GM12878 (cell line): ENCODE results near the gene PHB1. TPM values are rescaled to one million over a fixed set of nuclear protein-coding genes. Genes with fewer than 3 reads are reported as not detected.

Experiments used
- ATAC-seq: fragments of 200-7000 bp; cut with Tn5 transposase; 3 replicates; pipeline ENCODE4 v1.9.1; 2020; ENCODE audit warnings: mild to moderate bottlenecking, moderate library complexity
- BruUV-seq: library from RNA; stranded (reverse); fragments of 400-500 nt; replicated peaks from 2 replicates; lab custom pipeline; 2021; lab: Mats Ljungman, UMichigan
- CTCF ChIA-PET: fragments of 300-600 bp; sonication (Branson Sonifier 250); formaldehyde crosslinking; extraction: SDS; loops from one replicate; lab custom pipeline; 2021; ENCODE audit warnings: inconsistent platforms; lab: Yijun Ruan, JAX
- POLR2A ChIA-PET: fragments of 350-600 bp; formaldehyde crosslinking; extraction: SDS; loops from one replicate; lab custom pipeline; 2021; ENCODE audit warnings: inconsistent platforms; lab: Charles Lee
- RAD21 ChIA-PET: fragments of 300-600 bp; sonication (Branson Sonifier 250); formaldehyde crosslinking; loops from one replicate; lab custom pipeline; 2023; ENCODE audit warnings: antibody characterized with exemption; ENCODE audit not compliant: unreplicated experiment; lab: Charles Lee
- SMC1A ChIA-PET: fragments of 300-600 bp; sonication (Branson Sonifier 250); formaldehyde crosslinking; loops from one replicate; lab custom pipeline; 2023; ENCODE audit not compliant: unreplicated experiment, uncharacterized antibody; lab: Charles Lee
- DNase-seq: peaks from one replicate; pipeline ENCODE4 v3.0.0-alpha.2; 2011; ENCODE audit warnings: low read depth, low spot score
- FAIRE-seq: peaks from 3 replicates; lab custom pipeline; 2011; peaks lifted over from hg19 to GRCh38; lab: Jason Lieb, UNC
- H2AFZ ChIP-seq: 2 replicates; pipeline ENCODE4 v1.6.0; 2011; ENCODE audit warnings: low read depth, low read length, control low read depth; ENCODE audit not compliant: control insufficient read depth
- H3K27ac ChIP-seq: 2 replicates; pipeline ENCODE4 v1.5.1; 2011; ENCODE audit warnings: control low read depth; ENCODE audit not compliant: control insufficient read depth, insufficient read depth
- H3K27me3 ChIP-seq, 2 experiments: replicated peaks in 1 of 2; 2 replicates each; pipeline versions ENCODE4 v1.6.0 to v1.6.1; 2011; ENCODE audit warnings: low read length in 1 of 2; ENCODE audit not compliant: control insufficient read depth in 2 of 2, insufficient read depth in 2 of 2
- H3K36me3 ChIP-seq, 2 experiments: 2 replicates each; pipeline ENCODE4 v1.5.1; 2011; ENCODE audit warnings: low read length in 1 of 2; ENCODE audit not compliant: control insufficient read depth in 2 of 2, insufficient read depth in 2 of 2
- H3K4me1 ChIP-seq: 2 replicates; pipeline ENCODE4 v1.6.1; 2011; ENCODE audit warnings: mild to moderate bottlenecking, low read length, moderate library complexity, mixed read lengths; ENCODE audit not compliant: control insufficient read depth, insufficient read depth
- H3K4me2 ChIP-seq: 2 replicates; pipeline ENCODE4 v1.6.0; 2011; ENCODE audit warnings: control low read depth; ENCODE audit not compliant: control insufficient read depth, insufficient read depth
- H3K4me3 ChIP-seq: fragments of 200-600 bp; sonication (generic); 2 replicates; pipeline ENCODE4 v1.5.1; 2016
- H3K79me2 ChIP-seq: 2 replicates; pipeline ENCODE4 v1.6.0; 2011; ENCODE audit warnings: low read length; ENCODE audit not compliant: control insufficient read depth, insufficient read depth
- H3K9ac ChIP-seq: 2 replicates; pipeline ENCODE4 v1.8.0; 2011; ENCODE audit warnings: low read length, control low read depth, mixed read lengths; ENCODE audit not compliant: control insufficient read depth, insufficient read depth
- H3K9me3 ChIP-seq: replicated peaks from 3 replicates; pipeline ENCODE4 v1.5.1; 2011; ENCODE audit warnings: mild to moderate bottlenecking, low read length; ENCODE audit not compliant: control insufficient read depth, insufficient read depth
- H4K20me1 ChIP-seq: 2 replicates; pipeline ENCODE4 v1.6.0; 2011; ENCODE audit not compliant: control insufficient read depth, insufficient read depth
- CHD2 ChIP-seq: IDR thresholded peaks from 2 replicates; pipeline ENCODE4 v1.6.1; 2011; ENCODE audit warnings: low read depth, low read length, improper control_type of control experiment, borderline replicate concordance
- NBN ChIP-seq: fragments of 450-650 bp; IDR thresholded peaks from 2 replicates; pipeline ENCODE4 v1.6.1; 2016
- PML ChIP-seq: IDR thresholded peaks from 2 replicates; pipeline ENCODE4 v1.6.1; 2012; ENCODE audit warnings: low read length, inconsistent platforms
- POLR2AphosphoS5 ChIP-seq: IDR thresholded peaks from 2 replicates; pipeline ENCODE4 v1.6.1; 2011; ENCODE audit warnings: mild to moderate bottlenecking, low read length, inconsistent platforms
- RUNX3 ChIP-seq: IDR thresholded peaks from 2 replicates; pipeline ENCODE4 v1.6.1; 2012; ENCODE audit warnings: low read length, inconsistent platforms
- SMAD5 ChIP-seq: IDR thresholded peaks from 2 replicates; pipeline ENCODE4 v1.6.1; 2016; ENCODE audit warnings: antibody characterized with exemption, low read depth
- SREBF1 ChIP-seq: IDR thresholded peaks from 2 replicates; pipeline ENCODE4 v1.6.1; 2012; ENCODE audit warnings: mild to moderate bottlenecking, low read length
- TAF1 ChIP-seq: IDR thresholded peaks from 2 replicates; pipeline ENCODE4 v1.6.1; 2011; ENCODE audit warnings: mild to moderate bottlenecking, low read depth, low read length, borderline replicate concordance
- TBL1XR1 ChIP-seq: IDR thresholded peaks from 2 replicates; pipeline ENCODE4 v1.6.1; 2012; ENCODE audit warnings: low read depth, low read length, improper control_type of control experiment
- TCF3 ChIP-seq: IDR thresholded peaks from 2 replicates; pipeline ENCODE4 v1.6.1; 2012; ENCODE audit warnings: low read depth, mild to moderate bottlenecking, low read length, borderline replicate concordance; ENCODE audit not compliant: insufficient read depth
- TCF7 ChIP-seq: IDR thresholded peaks from 2 replicates; pipeline ENCODE4 v1.6.1; 2014; ENCODE audit warnings: antibody characterized with exemption, borderline replicate concordance
- WGBS: methylation state at CpG from one replicate; pipeline ENCODE4 v1.1.6; 2016; ENCODE audit warnings: low lambda C conversion rate; ENCODE audit not compliant: insufficient replicate concordance, insufficient coverage; ENCODE audit errors: missing lambda C conversion rate; 5-methylcytosine and 5-hydroxymethylcytosine counted together
- in situ Hi-C: fragments of 300-500 bp; cut with MboI; formaldehyde crosslinking; loops from 9 replicates; pipeline ENCODE4 v1.14.3; 2018; ENCODE audit warnings: mixed read lengths
- intact Hi-C: fragments of 100-400 bp; cut with micrococcal nuclease; formaldehyde crosslinking; loops from one replicate; pipeline ENCODE4 v1.14.2; 2022; ENCODE audit not compliant: unreplicated experiment
- polyA plus RNA-seq, 11 experiments: library from polyadenylated mRNA; depleted of rRNA in 4 of 11; unstranded in 6 of 11; stranded (reverse) in 5 of 11; fragments of >200 nt; fragmentation: Nextera tagmentation in 4 of 11; fragmentation: Illumina TruSeq in 1 of 11; extraction: Ambion mirVana in 4 of 11; extraction: Trizol in 1 of 11; gene quantifications; 1 replicate in 1 of 11; 2 replicates in 10 of 11; pipeline versions ENCODE4 v1.2.1 to v1.2.3, GENCODE V29; 2011 to 2016; ENCODE audit warnings: inconsistent platforms in 2 of 11, missing spikeins in 2 of 11, low read depth in 1 of 11
- total RNA-seq, 4 experiments: library from RNA; depleted of rRNA in 3 of 4; stranded (reverse); fragments of >200 nt in 3 of 4; fragmentation: Illumina TruSeq in 1 of 4; extraction: Trizol in 1 of 4; gene quantifications; 2 replicates each; pipeline versions ENCODE4 v1.2.1 to v1.2.3, GENCODE V29; 2013 to 2021
- TF ChIP-seq, protein P1 (sequence below): IDR thresholded peaks from 2 replicates; pipeline ENCODE4 v1.6.1; 2012; ENCODE audit warnings: low read length, inconsistent platforms
- TF ChIP-seq, protein P2 (sequence below): IDR thresholded peaks from 2 replicates; pipeline ENCODE4 v1.6.1; 2011; ENCODE audit warnings: borderline replicate concordance, low read depth, mild to moderate bottlenecking, moderate library complexity, low read length; ENCODE audit not compliant: insufficient read depth, poor library complexity, severe bottlenecking

PHB1 gene
- total and polyA plus RNA-seq, 10 of the 15 experiments (the other 5 are each of a cell fraction or from before 2014, with no cell fraction given) = 117 to 466 (median 248) TPM

DNA sequence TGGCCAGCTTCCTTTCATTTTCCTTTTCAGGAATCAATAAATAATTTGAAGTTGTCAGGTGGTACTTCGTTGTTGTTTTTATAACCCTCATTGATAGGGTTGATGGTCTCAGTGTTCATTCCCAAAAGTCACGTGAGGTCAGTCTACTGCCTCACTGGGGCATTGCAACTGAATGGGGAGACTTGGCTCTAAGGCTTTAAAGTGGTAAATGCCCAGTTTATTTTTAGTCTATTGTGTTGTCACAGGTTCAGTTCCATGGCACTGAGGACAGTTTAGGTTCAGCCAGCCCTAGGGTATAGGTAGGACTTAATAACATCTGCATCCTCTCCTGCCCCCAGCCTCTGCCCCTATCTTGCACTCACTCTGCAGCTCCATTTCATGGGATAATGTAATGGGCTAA lies 46.9 kb upstream of the PHB1 start:
- CTCF ChIA-PET = no interaction called here
- Histone ChIP-seq H2AFZ (no peak overlapping the region), H4K20me1 (no peaks in the 10 kb centered on the region), H3K4me1 (no peaks in the 10 kb centered on the region), H3K9ac (no peak overlapping the region), H3K9me3 (no peaks in the 10 kb centered on the region; the same call in 1 of the 3 replicates), H3K4me3 (no peak overlapping the region), H3K27ac (no peak overlapping the region), H3K4me2 (no peak overlapping the region), H3K36me3 (no peaks in the 10 kb centered on the region), H3K79me2 (no peaks in the 10 kb centered on the region), H3K27me3 (peaks cover 3 to 10% of the 10 kb centered on the region in 2 experiments; a peak in 2 of 4 replicates)
- RAD21 ChIA-PET = no interaction called here
- DNase-seq (no peak), FAIRE-seq (no peak), ATAC-seq (no peak)
- intact Hi-C loops = no loop called here
- BruUV-seq = no TSS peak
- TF ChIP-seq TCF3 (no peak), TBL1XR1 (no peak)
- TF ChIP-seq, protein P1, sequence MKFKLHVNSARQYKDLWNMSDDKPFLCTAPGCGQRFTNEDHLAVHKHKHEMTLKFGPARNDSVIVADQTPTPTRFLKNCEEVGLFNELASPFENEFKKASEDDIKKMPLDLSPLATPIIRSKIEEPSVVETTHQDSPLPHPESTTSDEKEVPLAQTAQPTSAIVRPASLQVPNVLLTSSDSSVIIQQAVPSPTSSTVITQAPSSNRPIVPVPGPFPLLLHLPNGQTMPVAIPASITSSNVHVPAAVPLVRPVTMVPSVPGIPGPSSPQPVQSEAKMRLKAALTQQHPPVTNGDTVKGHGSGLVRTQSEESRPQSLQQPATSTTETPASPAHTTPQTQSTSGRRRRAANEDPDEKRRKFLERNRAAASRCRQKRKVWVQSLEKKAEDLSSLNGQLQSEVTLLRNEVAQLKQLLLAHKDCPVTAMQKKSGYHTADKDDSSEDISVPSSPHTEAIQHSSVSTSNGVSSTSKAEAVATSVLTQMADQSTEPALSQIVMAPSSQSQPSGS = no peak
- 0% methylated on average over 2 of the region's 2 CpGs for WGBS
- POLR2A ChIA-PET = no interaction called here
- in situ Hi-C loops = no loop called here
- SMC1A ChIA-PET = no interaction called here

- intact Hi-C loops (no loop called here), in situ Hi-C loops (no loop called here)
- 38% methylated on average over 7 of the region's 7 CpGs for WGBS
- Histone ChIP-seq H3K79me2 (no peaks in the 10 kb centered on the region), H3K4me2 (no peak overlapping the region), H4K20me1 (no peaks in the 10 kb centered on the region), H3K36me3 (no peaks in the 10 kb centered on the region), H3K4me3 (no peak overlapping the region), H3K27me3 (peaks cover 3 to 9% of the 10 kb centered on the region in 2 experiments; a peak in 2 of 4 replicates), H3K9me3 (no peaks in the 10 kb centered on the region; the same call in 1 of the 3 replicates), H3K9ac (no peak overlapping the region), H2AFZ (no peak overlapping the region), H3K27ac (no peak overlapping the region), H3K4me1 (no peaks in the 10 kb centered on the region)
- BruUV-seq = no TSS peak
- ChIA-PET RAD21 (no interaction called here), SMC1A (interaction anchor here (0.9 kb wide), 1 partner anchor 96 kb away, joined by 4 read pairs; no protein-coding TSS in a partner anchor), CTCF (interaction anchor here (1.1 to 1.7 kb wide), 2 partner anchors 35 to 52 kb away, joined by 3 to 4 read pairs; partner anchors contain the start of gene NGFR), POLR2A (no interaction called here)
- ATAC-seq (no peak), FAIRE-seq (no peak), DNase-seq (no peak)
- TF ChIP-seq RUNX3 (no peak), PML (no peak), SREBF1 (no peak), TCF7 (no peak), SMAD5 (no peak), NBN (no peak), POLR2AphosphoS5 (no peak), CHD2 (no peak), TAF1 (no peak)
- TF ChIP-seq, protein P1 = no peak
- TF ChIP-seq, protein P2, sequence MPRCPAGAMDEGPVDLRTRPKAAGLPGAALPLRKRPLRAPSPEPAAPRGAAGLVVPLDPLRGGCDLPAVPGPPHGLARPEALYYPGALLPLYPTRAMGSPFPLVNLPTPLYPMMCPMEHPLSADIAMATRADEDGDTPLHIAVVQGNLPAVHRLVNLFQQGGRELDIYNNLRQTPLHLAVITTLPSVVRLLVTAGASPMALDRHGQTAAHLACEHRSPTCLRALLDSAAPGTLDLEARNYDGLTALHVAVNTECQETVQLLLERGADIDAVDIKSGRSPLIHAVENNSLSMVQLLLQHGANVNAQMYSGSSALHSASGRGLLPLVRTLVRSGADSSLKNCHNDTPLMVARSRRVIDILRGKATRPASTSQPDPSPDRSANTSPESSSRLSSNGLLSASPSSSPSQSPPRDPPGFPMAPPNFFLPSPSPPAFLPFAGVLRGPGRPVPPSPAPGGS = no peak
Measured at GRCh38 chr17:49460401-49460800, 45.7 kb upstream of the PHB1 start.
